HG02623 (cell line): ENCODE measurements around the gene CLNK.
"Not testable (repeated sequence)": the region's sequence is repeated elsewhere in the genome, so short reads cannot be mapped to it uniquely, and the experiment has no call there.

ENCODE experiments used
- ATAC-seq: cut with Tn5 transposase; IDR thresholded peaks from one replicate; pipeline ENCODE4 v1.9.1; 2021; ENCODE audit warnings: moderate library complexity; ENCODE audit not compliant: unreplicated experiment

Gene CLNK

GRCh38 chr4:10614926-10615325 is 69.6 kb downstream of the CLNK start:
- not testable (repeated sequence) for ATAC-seq

- ATAC-seq: no peak
Measured at GRCh38 chr4:10613926-10614478, 70.6 kb downstream of the CLNK start.

- ATAC-seq: no peak
Measured at GRCh38 chr4:10612476-10612875, 72.1 kb downstream of the CLNK start.

- no peak for ATAC-seq
Measured at GRCh38 chr4:10611673-10612072, 72.9 kb downstream of the CLNK start.

- ATAC-seq: no peak
Measured at GRCh38 chr4:10608501-10609219, 75.9 kb downstream of the CLNK start.

- no peak for ATAC-seq
Measured at GRCh38 chr4:10607206-10607605, 77.4 kb downstream of the CLNK start.

- no peak for ATAC-seq
Measured at GRCh38 chr4:10606483-10607155, 77.9 kb downstream of the CLNK start.

GRCh38 chr4:10605746-10606482 is 78.7 kb downstream of the CLNK start:
- no peak for ATAC-seq

- ATAC-seq: no peak
Measured at GRCh38 chr4:10605031-10605430, 79.5 kb downstream of the CLNK start.

GRCh38 chr4:10599574-10599973 is 85.0 kb downstream of the CLNK start:
- peak; percentile 59 for ATAC-seq

- no peak for ATAC-seq
Measured at GRCh38 chr4:10598829-10599228, 85.7 kb downstream of the CLNK start.

GRCh38 chr4:10596586-10597290 is 87.8 kb downstream of the CLNK start:
- ATAC-seq: no peak

- no peak for ATAC-seq
Measured at GRCh38 chr4:10593130-10593529, 91.4 kb downstream of the CLNK start.

- no peak for ATAC-seq
Measured at GRCh38 chr4:10590896-10591295, 93.7 kb downstream of the CLNK start.

GRCh38 chr4:10589799-10590198 is 94.8 kb downstream of the CLNK start:
- ATAC-seq: no peak

GRCh38 chr4:10589321-10589720 is 95.2 kb downstream of the CLNK start:
- no peak for ATAC-seq

GRCh38 chr4:10587697-10588096 is 96.9 kb downstream of the CLNK start:
- ATAC-seq: no peak

- ATAC-seq: no peak
Measured at GRCh38 chr4:10587296-10587695, 97.3 kb downstream of the CLNK start.

GRCh38 chr4:10584042-10584441 is 100.5 kb downstream of the CLNK start:
- ATAC-seq: peak; percentile 67

GRCh38 chr4:10582951-10583350 is 101.6 kb downstream of the CLNK start:
- no peak for ATAC-seq
